ENCODE results near the gene ATP8B3. TPM values are rescaled to one million over a fixed set of nuclear protein-coding genes. Genes with fewer than 3 reads are reported as not detected.

The ATP8B3 gene
- total and polyA plus RNA-seq, 10 of the 15 experiments (the other 5 are each of a cell fraction or from before 2014, with no cell fraction given), result 0.13 to 1.7 (median 0.52) TPM

DNA sequence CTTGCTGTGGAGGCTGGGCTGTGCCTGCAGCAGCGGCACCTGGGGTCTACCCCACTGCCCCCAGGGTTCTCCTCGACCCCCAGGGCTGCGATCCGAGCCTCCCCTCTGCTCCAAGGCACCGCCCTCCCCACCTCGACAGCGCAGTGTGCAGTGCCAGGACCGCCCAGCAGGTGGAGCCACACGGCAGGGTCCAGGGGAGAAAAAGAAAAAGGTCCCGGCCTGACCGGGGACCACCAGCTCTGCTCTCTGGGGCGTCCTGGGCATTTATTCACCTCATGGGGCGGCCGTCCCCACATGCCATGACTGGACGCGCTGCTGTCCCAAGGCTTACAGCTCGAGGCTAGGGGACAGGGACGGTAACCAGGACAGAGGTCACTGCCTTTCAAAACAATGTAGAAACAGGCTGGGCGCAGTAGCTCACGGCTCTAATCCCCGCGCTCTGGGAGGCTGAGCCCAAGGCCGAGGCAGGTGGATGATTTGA, 25.6 kb upstream of the ATP8B3 start:
- in situ Hi-C loops (cut with MboI) (no loop called here), intact Hi-C loops (cut with micrococcal nuclease; ENCODE audit: unreplicated experiment) (no loop called here)
- no peak overlapping the region for H3K4me3 ChIP-seq
- DNase-seq (ENCODE audit: low read depth, low spot score) (no peak), ATAC-seq (peak; percentile 87), FAIRE-seq (peak; percentile 68)
- peaks cover 8% of the 10 kb centered on the region for H4K20me1 ChIP-seq (ENCODE audit: control insufficient read depth, insufficient read depth)
- H3K9ac ChIP-seq (ENCODE audit: control insufficient read depth, insufficient read depth, low read length), result no peak overlapping the region
- ChIA-PET POLR2A (interaction anchor here (0.6 to 0.9 kb wide), 2 partner anchors 9 to 12 kb away, joined by 3 to 4 read pairs; no protein-coding TSS in a partner anchor), CTCF (interaction anchor here (0.5 to 4.2 kb wide), 12 partner anchors 8 to 478 kb away, joined by 3 to 27 read pairs (median 4); partner anchors contain the start of gene REXO1), SMC1A (ENCODE audit: uncharacterized antibody, unreplicated experiment) (interaction anchor here (1.0 to 1.1 kb wide), 2 partner anchors 10 to 15 kb away, joined by 3 read pairs; no protein-coding TSS in a partner anchor), RAD21 (ENCODE audit: unreplicated experiment) (interaction anchor here (1.2 kb wide), 1 partner anchor 22 kb away, joined by 3 read pairs; no protein-coding TSS in a partner anchor)
- TF ChIP-seq MXI1 (IDR thresholded peaks at IDR 0.05; ENCODE audit: low read depth, low read length), result no peak
- no peak for TF ChIP-seq POLR2AphosphoS2 (IDR thresholded peaks at IDR 0.05; ENCODE audit: low read depth, low read length)
- no peak for TF ChIP-seq WRNIP1 (IDR thresholded peaks at IDR 0.05; ENCODE audit: borderline replicate concordance, low read depth, low read length)
- no peak for TF ChIP-seq BRCA1 (IDR thresholded peaks at IDR 0.05; ENCODE audit: low read depth, low read length)
- TF ChIP-seq, protein P1, sequence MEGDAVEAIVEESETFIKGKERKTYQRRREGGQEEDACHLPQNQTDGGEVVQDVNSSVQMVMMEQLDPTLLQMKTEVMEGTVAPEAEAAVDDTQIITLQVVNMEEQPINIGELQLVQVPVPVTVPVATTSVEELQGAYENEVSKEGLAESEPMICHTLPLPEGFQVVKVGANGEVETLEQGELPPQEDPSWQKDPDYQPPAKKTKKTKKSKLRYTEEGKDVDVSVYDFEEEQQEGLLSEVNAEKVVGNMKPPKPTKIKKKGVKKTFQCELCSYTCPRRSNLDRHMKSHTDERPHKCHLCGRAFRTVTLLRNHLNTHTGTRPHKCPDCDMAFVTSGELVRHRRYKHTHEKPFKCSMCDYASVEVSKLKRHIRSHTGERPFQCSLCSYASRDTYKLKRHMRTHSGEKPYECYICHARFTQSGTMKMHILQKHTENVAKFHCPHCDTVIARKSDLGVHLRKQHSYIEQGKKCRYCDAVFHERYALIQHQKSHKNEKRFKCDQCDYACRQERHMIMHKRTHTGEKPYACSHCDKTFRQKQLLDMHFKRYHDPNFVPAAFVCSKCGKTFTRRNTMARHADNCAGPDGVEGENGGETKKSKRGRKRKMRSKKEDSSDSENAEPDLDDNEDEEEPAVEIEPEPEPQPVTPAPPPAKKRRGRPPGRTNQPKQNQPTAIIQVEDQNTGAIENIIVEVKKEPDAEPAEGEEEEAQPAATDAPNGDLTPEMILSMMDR (IDR thresholded peaks at IDR 0.05 in 2 of 3, conservative IDR thresholded peaks at IDR 0.05 in 1 of 3; ENCODE audit: control insufficient read depth in 2 of 3, extremely low read depth in 1 of 3, insufficient read depth in 1 of 3, low read depth in 3 of 3, low read length in 3 of 3), result peak; percentile 82 to 98 (median 96)
- no peak for TF ChIP-seq CHD1 (IDR thresholded peaks at IDR 0.05; ENCODE audit: low read depth, low read length)
- TF ChIP-seq TARDBP (IDR thresholded peaks at IDR 0.05; ENCODE audit: borderline replicate concordance), result no peak
- no peak for TF ChIP-seq SMARCA5 (IDR thresholded peaks at IDR 0.05)
- TF ChIP-seq EGR1 (IDR thresholded peaks at IDR 0.05; ENCODE audit: borderline replicate concordance in 1 of 2, low read depth in 2 of 2, low read length in 2 of 2), result peak in 1 of 2 experiments; percentile 8; a peak in 1 of 3 replicates
- 0 out of 4 replicates have a peak, but pooled peaks of 1 of the 2 experiments have one; percentile 12 for TF ChIP-seq BHLHE40 (IDR thresholded peaks at IDR 0.05; ENCODE audit: borderline replicate concordance in 1 of 2, low read depth in 2 of 2, low read length in 1 of 2)
- no peak for TF ChIP-seq MYC (IDR thresholded peaks at IDR 0.05; ENCODE audit: insufficient read depth, insufficient read length, insufficient replicate concordance, low read length, severe bottlenecking)
- TF ChIP-seq NR2C1 (IDR thresholded peaks at IDR 0.05), result no peak
- peak; percentile 38; the same call in 1 of the 2 replicates for TF ChIP-seq SMC3 (IDR thresholded peaks at IDR 0.05; ENCODE audit: borderline replicate concordance, low read length)
- no peak for TF ChIP-seq BMI1 (IDR thresholded peaks at IDR 0.05; ENCODE audit: borderline replicate concordance)
- TF ChIP-seq HDGF (IDR thresholded peaks at IDR 0.05), result no peak
- TF ChIP-seq RAD21 (IDR thresholded peaks at IDR 0.05; ENCODE audit: insufficient read depth, low read depth, low read length), result peak; percentile 52
- no peak for TF ChIP-seq ZNF207 (IDR thresholded peaks at IDR 0.05; ENCODE audit: borderline replicate concordance)
- no peak for TF ChIP-seq SIX5 (IDR thresholded peaks at IDR 0.05; ENCODE audit: low read depth, low read length, severe bottlenecking)
- 28% methylated on average over 23 of the region's 23 CpGs for WGBS (ENCODE audit: insufficient coverage, insufficient replicate concordance, low lambda C conversion rate, missing lambda C conversion rate)
- H3K4me2 ChIP-seq (ENCODE audit: control insufficient read depth, insufficient read depth), result no peak overlapping the region
- no peak overlapping the region for H2AFZ ChIP-seq (ENCODE audit: control insufficient read depth, low read depth, low read length)
- no TSS peak for BruUV-seq (replicated peaks)
- H3K27me3 ChIP-seq (replicated peaks in 1 of 2; ENCODE audit: control insufficient read depth in 2 of 2, insufficient read depth in 2 of 2, low read length in 1 of 2), result no peaks in the 10 kb centered on the region
- no peaks in the 10 kb centered on the region for H3K4me1 ChIP-seq (ENCODE audit: control insufficient read depth, insufficient read depth, low read length)
- H3K9me3 ChIP-seq (replicated peaks; ENCODE audit: control insufficient read depth, insufficient read depth, low read length), result no peaks in the 10 kb centered on the region
- peaks cover 31% of the 10 kb centered on the region for H3K79me2 ChIP-seq (ENCODE audit: control insufficient read depth, insufficient read depth, low read length)
- no peaks in the 10 kb centered on the region; a peak in 2 of 4 replicates for H3K36me3 ChIP-seq (ENCODE audit: control insufficient read depth in 2 of 2, insufficient read depth in 2 of 2, low read length in 1 of 2)
- no peak overlapping the region for H3K27ac ChIP-seq (ENCODE audit: control insufficient read depth, insufficient read depth)

All from GM12878 (cell line).